CD14-positive monocyte (primary cell): ENCODE results near the gene LRRFIP2. TPM values are rescaled to one million over a fixed set of nuclear protein-coding genes. Genes with fewer than 3 reads are reported as not detected.
"Not testable (repeated sequence)": the region's sequence is repeated elsewhere in the genome, so short reads cannot be mapped to it uniquely, and the experiment has no call there.

Source experiments
- DNase-seq, 3 donors: peaks; one replicate each; pipeline ENCODE4 v3.0.0-alpha.2; 2011 to 2022
- H2AFZ ChIP-seq: 2 replicates; pipeline ENCODE4 v1.6.0; 2012; ENCODE audit warnings: mild to moderate bottlenecking, low read depth, low read length, inconsistent platforms; ENCODE audit not compliant: insufficient read depth, poor library complexity, severe bottlenecking
- H3K27ac ChIP-seq, 2 donors: 1 replicate in 1 of 2; 2 replicates in 1 of 2; pipeline ENCODE4 v1.5.1; 2012 to 2013; ENCODE audit warnings: low read length in 2 of 2, control low read depth in 1 of 2, inconsistent platforms in 1 of 2, low read depth in 1 of 2, mild to moderate bottlenecking in 1 of 2
- H3K27me3 ChIP-seq, 2 donors: one replicate each; pipeline versions ENCODE4 v1.6.0 to v1.6.1; 2011 to 2013; ENCODE audit warnings: low read length in 2 of 2; ENCODE audit not compliant: control insufficient read depth in 2 of 2, insufficient read depth in 2 of 2
- H3K36me3 ChIP-seq, 2 donors: replicated peaks in 1 of 2; 1 replicate in 1 of 2; 2 replicates in 1 of 2; pipeline versions ENCODE4 v1.5.1 to v1.6.1; 2012 to 2013; ENCODE audit warnings: low read length in 2 of 2, control low read depth in 1 of 2, inconsistent platforms in 1 of 2, mild to moderate bottlenecking in 1 of 2; ENCODE audit not compliant: insufficient read depth in 2 of 2, control insufficient read depth in 1 of 2
- H3K4me1 ChIP-seq, 2 donors: 1 replicate in 1 of 2; 2 replicates in 1 of 2; pipeline versions ENCODE4 v1.5.1 to v1.6.1; 2012 to 2013; ENCODE audit warnings: low read length in 2 of 2, control low read depth in 1 of 2, inconsistent platforms in 1 of 2, mild to moderate bottlenecking in 1 of 2, moderate library complexity in 1 of 2; ENCODE audit not compliant: insufficient read depth in 2 of 2, control insufficient read depth in 1 of 2
- H3K4me2 ChIP-seq: replicated peaks from 2 replicates; pipeline ENCODE3; 2012; ENCODE audit warnings: low read length, moderate library complexity, mild to moderate bottlenecking; ENCODE audit not compliant: poor library complexity, severe bottlenecking; ENCODE audit errors: extremely low read depth
- H3K4me3 ChIP-seq, 3 experiments: fragments of 200-600 bp in 1 of 3; sonication (generic) in 1 of 3; replicated peaks in 1 of 3; 1 replicate in 2 of 3; 2 replicates in 1 of 3; pipeline ENCODE4 v1.5.1; 2011 to 2013; ENCODE audit warnings: low read length in 3 of 3, mild to moderate bottlenecking in 3 of 3, control low read depth in 2 of 3, low read depth in 2 of 3, inconsistent platforms in 1 of 3, moderate library complexity in 1 of 3
- H3K79me2 ChIP-seq: 2 replicates; pipeline ENCODE4 v1.6.0; 2012; ENCODE audit warnings: mild to moderate bottlenecking, control low read depth, inconsistent platforms, low read length, moderate library complexity; ENCODE audit not compliant: insufficient read depth
- H3K9ac ChIP-seq: 2 replicates; pipeline ENCODE4 v1.6.0; 2017; ENCODE audit warnings: low read length, mild to moderate bottlenecking; ENCODE audit not compliant: insufficient read depth, poor library complexity, severe bottlenecking
- H3K9me3 ChIP-seq, 2 donors: replicated peaks in 1 of 2; 1 replicate in 1 of 2; 2 replicates in 1 of 2; pipeline versions ENCODE4 v1.5.1 to v1.6.1; 2012 to 2013; ENCODE audit warnings: low read length in 2 of 2, control low read depth in 1 of 2; ENCODE audit not compliant: control insufficient read depth in 1 of 2, insufficient read depth in 1 of 2
- H4K20me1 ChIP-seq: 2 replicates; pipeline ENCODE4 v1.6.0; 2012; ENCODE audit warnings: mild to moderate bottlenecking, low read length, control low read depth, moderate library complexity; ENCODE audit not compliant: insufficient read depth
- H3K27ac Mint-ChIP-seq, 7 donors: one replicate each; pipeline ENCODE4 v1.8.0; 2020; ENCODE audit warnings: mild to moderate bottlenecking in 7 of 7, mixed read lengths in 7 of 7, moderate library complexity in 6 of 7, inconsistent platforms in 2 of 7
- H3K27me3 Mint-ChIP-seq, 3 donors: one replicate each; pipeline ENCODE4 v1.8.0; 2021 to 2022; ENCODE audit warnings: low read depth in 3 of 3, mild to moderate bottlenecking in 3 of 3, mixed read lengths in 3 of 3, moderate library complexity in 3 of 3, inconsistent platforms in 1 of 3
- H3K36me3 Mint-ChIP-seq, 2 donors: one replicate each; pipeline ENCODE4 v1.8.0; 2020; ENCODE audit warnings: mixed read lengths in 2 of 2, inconsistent platforms in 1 of 2, mild to moderate bottlenecking in 1 of 2
- H3K4me1 Mint-ChIP-seq: one replicate; pipeline ENCODE4 v1.8.0; 2020; ENCODE audit warnings: mild to moderate bottlenecking, mixed read lengths
- H3K4me3 Mint-ChIP-seq, 2 donors: one replicate each; pipeline ENCODE4 v1.8.0; 2020; ENCODE audit warnings: mild to moderate bottlenecking in 2 of 2, mixed read lengths in 2 of 2, moderate library complexity in 1 of 2
- H3K9me3 Mint-ChIP-seq, 7 donors: one replicate each; pipeline ENCODE4 v1.8.0; 2020 to 2022; ENCODE audit warnings: mixed read lengths in 7 of 7, mild to moderate bottlenecking in 6 of 7, moderate library complexity in 6 of 7, inconsistent platforms in 2 of 7
- WGBS: methylation state at CpG from one replicate; pipeline ENCODE4 v1.1.5; 2013; ENCODE audit warnings: missing lambda C conversion rate; ENCODE audit not compliant: insufficient coverage; 5-methylcytosine and 5-hydroxymethylcytosine counted together
- intact Hi-C, 2 donors: fragments of 100-400 bp; cut with micrococcal nuclease; formaldehyde crosslinking; loops; one replicate each; pipeline versions ENCODE4 v1.15.0 to v1.15.1; 2023
- polyA plus RNA-seq, 3 donors: library from polyadenylated mRNA; depleted of rRNA in 1 of 3; unstranded in 2 of 3; stranded (reverse) in 1 of 3; fragments of 300-500 nt in 2 of 3; fragments of >200 nt in 1 of 3; fragmentation: Illumina TruSeq in 2 of 3; gene quantifications; 1 replicate in 2 of 3; 2 replicates in 1 of 3; pipeline ENCODE4 v1.2.3, GENCODE V29; 2012 to 2021
- TF ChIP-seq, protein P1 (sequence below): fragments of 200-600 bp; IDR thresholded peaks from one replicate; pipeline ENCODE4 v1.8.0; 2022; ENCODE audit warnings: antibody characterized with exemption, mild to moderate bottlenecking

The LRRFIP2 gene
- polyA plus RNA-seq, 3 donors, result 30.9 to 39.4 (median 31.7) TPM

DNA sequence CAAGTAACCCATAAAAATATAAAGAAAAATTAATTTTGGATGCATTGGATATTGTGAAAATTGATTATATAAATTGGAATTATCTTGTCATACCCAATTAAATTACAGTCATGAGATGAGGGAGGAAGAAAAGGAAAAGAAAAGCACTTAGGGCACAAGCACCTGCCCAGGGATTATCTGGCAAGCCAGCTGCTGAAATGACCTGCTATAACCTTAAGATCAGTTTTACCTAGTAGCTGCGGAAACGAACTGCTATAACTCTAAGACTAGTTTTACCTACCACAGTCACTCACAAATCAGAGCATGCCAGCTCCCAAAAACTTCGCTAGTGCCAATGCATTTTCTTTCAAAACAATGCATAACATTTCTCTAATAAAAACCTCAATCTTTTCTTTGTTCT lies 26.2 kb downstream of the LRRFIP2 start:
- no peaks in the 10 kb centered on the region for H3K27me3 Mint-ChIP-seq
- H2AFZ ChIP-seq, result no peak overlapping the region
- TF ChIP-seq, protein P1, sequence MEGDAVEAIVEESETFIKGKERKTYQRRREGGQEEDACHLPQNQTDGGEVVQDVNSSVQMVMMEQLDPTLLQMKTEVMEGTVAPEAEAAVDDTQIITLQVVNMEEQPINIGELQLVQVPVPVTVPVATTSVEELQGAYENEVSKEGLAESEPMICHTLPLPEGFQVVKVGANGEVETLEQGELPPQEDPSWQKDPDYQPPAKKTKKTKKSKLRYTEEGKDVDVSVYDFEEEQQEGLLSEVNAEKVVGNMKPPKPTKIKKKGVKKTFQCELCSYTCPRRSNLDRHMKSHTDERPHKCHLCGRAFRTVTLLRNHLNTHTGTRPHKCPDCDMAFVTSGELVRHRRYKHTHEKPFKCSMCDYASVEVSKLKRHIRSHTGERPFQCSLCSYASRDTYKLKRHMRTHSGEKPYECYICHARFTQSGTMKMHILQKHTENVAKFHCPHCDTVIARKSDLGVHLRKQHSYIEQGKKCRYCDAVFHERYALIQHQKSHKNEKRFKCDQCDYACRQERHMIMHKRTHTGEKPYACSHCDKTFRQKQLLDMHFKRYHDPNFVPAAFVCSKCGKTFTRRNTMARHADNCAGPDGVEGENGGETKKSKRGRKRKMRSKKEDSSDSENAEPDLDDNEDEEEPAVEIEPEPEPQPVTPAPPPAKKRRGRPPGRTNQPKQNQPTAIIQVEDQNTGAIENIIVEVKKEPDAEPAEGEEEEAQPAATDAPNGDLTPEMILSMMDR, result no peak
- H3K9me3 ChIP-seq, result no peaks in the 10 kb centered on the region
- H3K27ac ChIP-seq, result peak overlapping the region; percentile 55 to 99
- WGBS, result 83% methylated on average over 3 of the region's 3 CpGs
- intact Hi-C loops, result no loop called here
- peak overlapping the region; percentile 14 to 62 (median 39) for H3K4me3 ChIP-seq
- H3K4me1 ChIP-seq, result peaks cover 46 to 56% of the 10 kb centered on the region in 2 donors
- H3K79me2 ChIP-seq, result peaks cover 77% of the 10 kb centered on the region
- no peaks in the 10 kb centered on the region for H3K27me3 ChIP-seq
- peak overlapping the region; percentile 64 to 99 (median 97) for H3K27ac Mint-ChIP-seq
- H3K9ac ChIP-seq, result peak overlapping the region; percentile 15
- DNase-seq, result no peak
- peaks cover 51% of the 10 kb centered on the region for H3K4me1 Mint-ChIP-seq
- H3K4me3 Mint-ChIP-seq, result peak overlapping the region in 1 of 2 donors; percentile 52
- H3K36me3 Mint-ChIP-seq, result peaks cover 19 to 33% of the 10 kb centered on the region in 2 donors
- H3K36me3 ChIP-seq, result peaks cover 4 to 28% of the 10 kb centered on the region in 2 donors
- peak overlapping the region; percentile 64 for H3K4me2 ChIP-seq
- H4K20me1 ChIP-seq, result no peaks in the 10 kb centered on the region
- H3K9me3 Mint-ChIP-seq, result no peaks in the 10 kb centered on the region

DNA sequence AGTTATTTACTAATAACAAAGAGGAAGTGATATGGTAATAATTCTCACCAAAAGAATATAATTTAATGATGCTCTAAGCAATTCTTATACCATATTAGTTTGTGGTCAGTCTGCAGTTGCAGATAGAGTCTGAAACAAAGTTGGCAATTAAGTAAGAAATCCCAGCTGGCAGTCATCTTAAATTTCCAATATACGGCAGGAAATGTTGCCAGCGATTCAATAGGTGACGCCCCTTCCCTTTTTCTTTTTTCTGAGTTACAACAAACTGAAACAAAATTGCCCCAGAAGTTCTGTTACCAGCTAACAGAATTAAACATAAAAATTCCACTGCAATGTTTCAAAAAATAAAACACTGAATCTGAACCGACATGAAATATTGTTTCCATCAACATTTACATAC lies 26.7 kb downstream of the LRRFIP2 start:
- H2AFZ ChIP-seq, result no peak overlapping the region
- H3K4me1 ChIP-seq, result peaks cover 46 to 56% of the 10 kb centered on the region in 2 donors
- H3K36me3 ChIP-seq, result peaks cover 10 to 31% of the 10 kb centered on the region in 2 donors
- peaks cover 0 to 3% (median 0%) of the 10 kb centered on the region in 7 donors for H3K9me3 Mint-ChIP-seq
- peak overlapping the region; percentile 14 to 62 (median 39) for H3K4me3 ChIP-seq
- H3K27me3 Mint-ChIP-seq, result no peaks in the 10 kb centered on the region
- H3K27ac ChIP-seq, result peak overlapping the region in 1 of 2 donors; percentile 99
- H4K20me1 ChIP-seq, result no peaks in the 10 kb centered on the region
- H3K79me2 ChIP-seq, result peaks cover 74% of the 10 kb centered on the region
- peaks cover 19 to 28% of the 10 kb centered on the region in 2 donors for H3K36me3 Mint-ChIP-seq
- H3K4me1 Mint-ChIP-seq, result peaks cover 51% of the 10 kb centered on the region
- peak overlapping the region; percentile 87 to 99 (median 97) for H3K27ac Mint-ChIP-seq
- WGBS, result 0% methylated on average over 3 of the region's 4 CpGs
- TF ChIP-seq, protein P1, result no peak
- H3K27me3 ChIP-seq, result no peaks in the 10 kb centered on the region
- peak; percentile 54 to 80 (median 58) for DNase-seq
- intact Hi-C loops, result no loop called here
- peak overlapping the region; percentile 64 for H3K4me2 ChIP-seq
- H3K9me3 ChIP-seq, result no peaks in the 10 kb centered on the region
- H3K9ac ChIP-seq, result peak overlapping the region; percentile 15
- H3K4me3 Mint-ChIP-seq, result peak overlapping the region; percentile 52 to 71

DNA sequence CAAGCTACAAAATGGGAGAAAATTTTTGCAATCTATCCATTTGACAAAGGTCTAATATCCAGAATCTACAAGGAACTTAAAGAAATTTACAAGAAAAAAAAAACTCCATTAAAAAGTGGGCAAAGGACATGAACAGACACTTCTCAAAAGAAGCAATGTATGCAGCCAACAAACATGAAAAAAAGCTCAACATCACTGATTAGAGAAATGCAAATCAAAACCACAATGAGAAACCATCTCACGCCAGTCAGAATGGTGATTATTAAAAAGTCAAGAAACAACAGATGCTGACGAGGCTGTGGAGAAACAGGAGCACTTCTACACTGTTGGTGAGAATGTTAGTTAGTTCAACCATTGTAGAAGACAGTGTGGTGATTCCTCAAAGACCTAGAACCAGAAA lies 27.5 kb downstream of the LRRFIP2 start:
- H3K27me3 Mint-ChIP-seq, H3K27me3 ChIP-seq, H4K20me1 ChIP-seq, H3K9me3 ChIP-seq, H2AFZ ChIP-seq, intact Hi-C loops, DNase-seq, H3K9me3 Mint-ChIP-seq: not testable (repeated sequence)
- Histone ChIP-seq H3K4me3 (peak overlapping the region in 1 of 3 experiments; percentile 62), H3K27ac (peak overlapping the region in 1 of 2 donors; percentile 99), H3K4me1 (peaks cover 46 to 56% of the 10 kb centered on the region in 2 donors), H3K36me3 (peaks cover 13 to 32% of the 10 kb centered on the region in 2 donors), H3K4me2 (peak overlapping the region; percentile 64), H3K79me2 (peaks cover 71% of the 10 kb centered on the region), H3K9ac (peak overlapping the region; percentile 15)
- Mint-ChIP-seq H3K4me3 (peak overlapping the region in 1 of 2 donors; percentile 30), H3K27ac (peak overlapping the region; percentile 90 to 99 (median 97)), H3K36me3 (peaks cover 15 to 21% of the 10 kb centered on the region in 2 donors), H3K4me1 (peaks cover 51% of the 10 kb centered on the region)
- WGBS, result no CpG with 5 or more reads among the region's 2 CpGs
